BE2C (cell line): ENCODE measurements around the gene LGALS3.

Experiments
- DNase-seq: peaks from one replicate; pipeline ENCODE4 v3.0.0-alpha.2; 2020
- H3K27me3 ChIP-seq: fragments of 250-450 bp; sonication (Bioruptor Pico); 2 replicates; pipeline ENCODE4 v1.5.1; 2020; ENCODE audit warnings: mild to moderate bottlenecking
- H3K36me3 ChIP-seq: fragments of 250-450 bp; sonication (Bioruptor Pico); 2 replicates; pipeline ENCODE4 v1.5.1; 2020; ENCODE audit warnings: mild to moderate bottlenecking
- H3K4me1 ChIP-seq: fragments of 250-450 bp; sonication (Bioruptor Pico); 2 replicates; pipeline ENCODE4 v1.5.1; 2020
- H3K4me3 ChIP-seq: 2 replicates; pipeline ENCODE4 v1.5.1; 2011; ENCODE audit warnings: low read depth, low read length
- H3K9me3 ChIP-seq: fragments of 250-450 bp; sonication (Bioruptor Pico); 2 replicates; pipeline ENCODE4 v1.5.1; 2020
- TF ChIP-seq, protein P1 (sequence below): IDR thresholded peaks from 2 replicates; pipeline ENCODE4 v1.5.1; 2012; ENCODE audit warnings: mild to moderate bottlenecking, low read depth, low read length

LGALS3 gene

DNA sequence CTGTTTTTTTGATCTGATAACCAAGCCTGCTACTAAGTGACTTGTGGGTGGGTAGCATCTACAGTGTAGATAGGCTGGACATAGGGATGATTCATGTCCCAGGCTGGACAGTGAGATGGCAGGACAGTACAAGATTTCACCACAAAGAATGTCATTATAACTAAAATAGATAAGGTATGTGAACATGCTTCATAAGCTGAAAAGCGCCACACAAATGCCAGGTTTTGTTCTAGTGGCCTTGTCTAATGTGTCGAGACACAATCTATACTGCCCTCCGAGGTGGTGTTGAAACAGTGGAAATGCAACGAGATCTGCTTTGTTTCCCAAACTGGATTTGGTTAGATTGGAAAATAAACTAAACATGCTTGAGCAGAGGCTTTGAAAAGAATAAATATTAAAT, 4.4 kb downstream of the LGALS3 start:
- no peak overlapping the region for H3K4me3 ChIP-seq
- TF ChIP-seq, protein P1, sequence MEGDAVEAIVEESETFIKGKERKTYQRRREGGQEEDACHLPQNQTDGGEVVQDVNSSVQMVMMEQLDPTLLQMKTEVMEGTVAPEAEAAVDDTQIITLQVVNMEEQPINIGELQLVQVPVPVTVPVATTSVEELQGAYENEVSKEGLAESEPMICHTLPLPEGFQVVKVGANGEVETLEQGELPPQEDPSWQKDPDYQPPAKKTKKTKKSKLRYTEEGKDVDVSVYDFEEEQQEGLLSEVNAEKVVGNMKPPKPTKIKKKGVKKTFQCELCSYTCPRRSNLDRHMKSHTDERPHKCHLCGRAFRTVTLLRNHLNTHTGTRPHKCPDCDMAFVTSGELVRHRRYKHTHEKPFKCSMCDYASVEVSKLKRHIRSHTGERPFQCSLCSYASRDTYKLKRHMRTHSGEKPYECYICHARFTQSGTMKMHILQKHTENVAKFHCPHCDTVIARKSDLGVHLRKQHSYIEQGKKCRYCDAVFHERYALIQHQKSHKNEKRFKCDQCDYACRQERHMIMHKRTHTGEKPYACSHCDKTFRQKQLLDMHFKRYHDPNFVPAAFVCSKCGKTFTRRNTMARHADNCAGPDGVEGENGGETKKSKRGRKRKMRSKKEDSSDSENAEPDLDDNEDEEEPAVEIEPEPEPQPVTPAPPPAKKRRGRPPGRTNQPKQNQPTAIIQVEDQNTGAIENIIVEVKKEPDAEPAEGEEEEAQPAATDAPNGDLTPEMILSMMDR: peak; percentile 42
- no peak for DNase-seq

DNA sequence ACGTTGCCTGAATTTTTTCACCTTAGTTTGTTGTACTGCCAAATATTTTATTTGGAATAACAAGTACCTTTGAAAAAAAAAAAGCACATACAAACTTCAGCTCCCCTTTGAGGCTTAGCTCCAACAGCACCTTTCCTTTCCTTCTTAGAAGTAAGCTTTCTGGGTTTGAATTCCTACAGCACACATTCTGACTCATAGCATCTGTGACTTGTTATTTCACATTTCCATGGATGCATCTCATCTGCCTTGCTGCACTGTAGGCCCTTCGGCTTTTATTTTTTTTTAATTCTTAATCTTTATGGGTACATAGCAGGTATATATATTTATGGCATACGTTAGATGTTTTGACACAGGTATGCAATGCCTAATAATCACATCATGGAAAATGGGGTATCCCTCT, 7.2 kb downstream of the LGALS3 start:
- TF ChIP-seq, protein P1: no peak
- Histone ChIP-seq H3K27me3 (no peaks in the 10 kb centered on the region), H3K9me3 (no peaks in the 10 kb centered on the region), H3K4me1 (no peaks in the 10 kb centered on the region), H3K4me3 (no peak overlapping the region), H3K36me3 (peaks cover 3% of the 10 kb centered on the region; the same call in 1 of the 2 replicates)
- DNase-seq: no peak

More for the DNA sequence above, 4.4 kb downstream of the LGALS3 start:
- peaks cover 9% of the 10 kb centered on the region for H3K27me3 ChIP-seq
- H3K36me3 ChIP-seq: no peaks in the 10 kb centered on the region
- H3K4me1 ChIP-seq: no peaks in the 10 kb centered on the region; the same call in 1 of the 2 replicates
- H3K9me3 ChIP-seq: no peaks in the 10 kb centered on the region

DNA sequence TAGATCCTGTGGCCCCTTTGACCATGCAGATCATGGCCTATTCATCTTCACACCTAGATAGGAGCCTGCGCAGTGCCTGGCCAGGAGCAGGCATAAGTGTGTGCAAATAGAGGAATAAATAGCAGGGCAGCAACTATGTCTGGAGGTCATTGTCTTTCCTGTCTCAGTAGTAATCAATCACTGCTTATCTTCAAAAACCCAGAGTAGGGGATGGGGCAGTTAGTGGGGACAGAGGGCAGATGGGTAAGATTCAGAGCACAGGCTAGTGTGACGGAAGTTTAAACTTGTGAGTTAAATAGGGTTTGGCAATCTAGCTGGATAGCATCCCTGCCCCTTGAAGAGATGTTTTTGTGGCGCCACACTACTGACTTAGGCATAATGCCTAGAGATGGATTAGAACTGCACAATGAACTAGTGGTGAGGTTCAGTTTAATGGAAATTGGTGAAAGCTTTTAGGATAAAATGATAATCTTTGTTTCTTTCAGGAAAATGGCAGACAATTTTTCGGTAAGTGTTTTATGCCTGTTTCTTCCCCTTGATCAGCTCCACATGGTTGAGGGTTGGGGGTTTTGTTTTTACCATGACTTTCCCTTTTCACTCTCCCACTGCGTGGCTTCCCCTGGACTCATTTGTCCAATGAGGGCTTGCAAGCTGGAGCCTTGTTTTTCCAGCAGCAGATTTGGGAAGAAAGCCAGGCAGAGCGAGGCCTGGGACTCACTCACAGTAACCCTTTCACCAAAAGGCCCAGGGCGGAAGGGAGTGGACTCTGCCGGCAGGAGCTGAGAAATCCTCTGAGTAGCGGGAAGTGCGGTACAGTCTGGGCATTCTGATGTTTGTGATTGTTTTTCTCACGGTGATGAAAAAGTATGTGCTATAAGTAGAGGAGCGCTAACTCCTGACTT, 8.1 kb downstream of the LGALS3 start:
- TF ChIP-seq, protein P1: no peak
- Histone ChIP-seq H3K9me3 (no peaks in the 10 kb centered on the region), H3K4me1 (no peaks in the 10 kb centered on the region), H3K36me3 (peaks cover 3% of the 10 kb centered on the region; the same call in 1 of the 2 replicates), H3K4me3 (no peak overlapping the region), H3K27me3 (no peaks in the 10 kb centered on the region)
- DNase-seq: no peak

DNA sequence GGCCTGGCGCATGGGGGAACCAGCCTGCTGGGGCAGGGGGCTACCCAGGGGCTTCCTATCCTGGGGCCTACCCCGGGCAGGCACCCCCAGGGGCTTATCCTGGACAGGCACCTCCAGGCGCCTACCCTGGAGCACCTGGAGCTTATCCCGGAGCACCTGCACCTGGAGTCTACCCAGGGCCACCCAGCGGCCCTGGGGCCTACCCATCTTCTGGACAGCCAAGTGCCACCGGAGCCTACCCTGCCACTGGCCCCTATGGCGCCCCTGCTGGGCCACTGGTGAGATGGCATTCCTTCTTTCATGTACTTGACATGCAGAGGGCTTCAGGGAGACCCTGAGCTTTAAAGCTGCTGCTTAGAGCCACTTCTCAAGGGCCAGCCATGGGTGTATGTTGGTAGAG, 9.0 kb downstream of the LGALS3 start:
- H3K4me1 ChIP-seq: no peaks in the 10 kb centered on the region
- peaks cover 3% of the 10 kb centered on the region; the same call in 1 of the 2 replicates for H3K36me3 ChIP-seq
- DNase-seq: no peak
- TF ChIP-seq, protein P1: peak; percentile 39
- H3K9me3 ChIP-seq: no peaks in the 10 kb centered on the region
- no peak overlapping the region for H3K4me3 ChIP-seq
- no peaks in the 10 kb centered on the region for H3K27me3 ChIP-seq

DNA sequence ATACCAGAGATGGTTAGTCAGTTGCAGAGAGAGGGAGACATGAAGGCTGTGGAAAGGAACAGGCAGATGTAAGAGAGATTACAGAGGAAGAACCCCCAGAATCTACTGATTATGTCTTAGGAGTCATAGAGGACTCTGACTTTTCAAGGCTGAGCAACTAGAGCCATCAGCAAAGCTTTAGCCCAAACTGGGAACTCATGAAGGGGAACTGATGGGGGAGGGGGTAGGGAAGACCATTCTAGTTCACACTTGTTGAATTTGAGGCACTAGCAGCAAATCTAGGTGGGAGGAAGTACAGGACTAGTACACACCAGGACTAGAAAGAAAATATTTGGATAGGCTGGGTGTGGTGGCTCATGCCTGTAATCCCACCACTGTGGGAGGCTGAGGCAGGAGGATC, 10.1 kb downstream of the LGALS3 start:
- DNase-seq: no peak
- no peaks in the 10 kb centered on the region for H3K4me1 ChIP-seq
- no peaks in the 10 kb centered on the region for H3K27me3 ChIP-seq
- no peak overlapping the region for H3K4me3 ChIP-seq
- no peaks in the 10 kb centered on the region for H3K9me3 ChIP-seq
- H3K36me3 ChIP-seq: peaks cover 3% of the 10 kb centered on the region; the same call in 1 of the 2 replicates
- TF ChIP-seq, protein P1: no peak
